Calu3 (cell line): Measurements from ENCODE around the gene MYOCD. TPM values are rescaled to one million over a fixed set of nuclear protein-coding genes. Genes with fewer than 3 reads are reported as not detected.

Experiments
- Bru-seq: library from RNA; stranded (reverse); fragments of 400-500 nt; gene quantifications from one replicate; lab custom pipeline; 2021; lab: Mats Ljungman, UMichigan
- BruChase-seq, 2 experiments: library from RNA; stranded (reverse); fragments of 400-500 nt; gene quantifications; one replicate each; lab custom pipeline; 2021; lab: Mats Ljungman, UMichigan
- BruUV-seq: library from RNA; stranded (reverse); fragments of 400-500 nt; replicated peaks from 2 replicates; lab custom pipeline; 2021; lab: Mats Ljungman, UMichigan
- CTCF ChIA-PET: fragments of 300-600 bp; sonication (Branson Sonifier 250); formaldehyde crosslinking; loops from one replicate; lab custom pipeline; 2022; ENCODE audit warnings: antibody characterized with exemption; lab: Charles Lee
- DNase-seq: peaks from one replicate; pipeline ENCODE4 v3.0.0; 2022
- H3K27ac Mint-ChIP-seq: one replicate; pipeline ENCODE4 v1.8.0; 2022; ENCODE audit warnings: mixed read lengths; ENCODE audit not compliant: unreplicated experiment
- H3K27me3 Mint-ChIP-seq: one replicate; pipeline ENCODE4 v1.8.0; 2022; ENCODE audit warnings: mixed read lengths; ENCODE audit not compliant: unreplicated experiment
- H3K36me3 Mint-ChIP-seq: one replicate; pipeline ENCODE4 v1.8.0; 2022; ENCODE audit warnings: mild to moderate bottlenecking, moderate library complexity, mixed read lengths; ENCODE audit not compliant: insufficient read depth, unreplicated experiment
- H3K4me1 Mint-ChIP-seq: one replicate; pipeline ENCODE4 v1.8.0; 2022; ENCODE audit warnings: mild to moderate bottlenecking, low read depth, mixed read lengths; ENCODE audit not compliant: unreplicated experiment
- H3K4me3 Mint-ChIP-seq: one replicate; pipeline ENCODE4 v1.8.0; 2022; ENCODE audit warnings: mild to moderate bottlenecking, low read depth, moderate library complexity, mixed read lengths; ENCODE audit not compliant: unreplicated experiment
- H3K9me3 Mint-ChIP-seq: one replicate; pipeline ENCODE4 v1.8.0; 2022; ENCODE audit warnings: low read depth, mixed read lengths; ENCODE audit not compliant: unreplicated experiment
- intact Hi-C: fragments of 100-400 bp; cut with micrococcal nuclease; formaldehyde crosslinking; loops from one replicate; pipeline ENCODE4 v1.10.0; 2022; ENCODE audit not compliant: unreplicated experiment
- long read RNA-seq: library from polyadenylated mRNA; stranded (forward); transcript quantifications from one replicate; pipeline ENCODE4 v2.0.0, GENCODE V29; 2022
- total RNA-seq: library from RNA; stranded (reverse); gene quantifications from 2 replicates; pipeline ENCODE4 v1.2.3, GENCODE V29; 2022
- TF ChIP-seq, protein P1 (sequence below): fragments of 200-600 bp; IDR thresholded peaks from one replicate; pipeline ENCODE4 v1.8.0; 2022; ENCODE audit warnings: antibody characterized with exemption; ENCODE audit not compliant: unreplicated experiment

Gene MYOCD, protein sequence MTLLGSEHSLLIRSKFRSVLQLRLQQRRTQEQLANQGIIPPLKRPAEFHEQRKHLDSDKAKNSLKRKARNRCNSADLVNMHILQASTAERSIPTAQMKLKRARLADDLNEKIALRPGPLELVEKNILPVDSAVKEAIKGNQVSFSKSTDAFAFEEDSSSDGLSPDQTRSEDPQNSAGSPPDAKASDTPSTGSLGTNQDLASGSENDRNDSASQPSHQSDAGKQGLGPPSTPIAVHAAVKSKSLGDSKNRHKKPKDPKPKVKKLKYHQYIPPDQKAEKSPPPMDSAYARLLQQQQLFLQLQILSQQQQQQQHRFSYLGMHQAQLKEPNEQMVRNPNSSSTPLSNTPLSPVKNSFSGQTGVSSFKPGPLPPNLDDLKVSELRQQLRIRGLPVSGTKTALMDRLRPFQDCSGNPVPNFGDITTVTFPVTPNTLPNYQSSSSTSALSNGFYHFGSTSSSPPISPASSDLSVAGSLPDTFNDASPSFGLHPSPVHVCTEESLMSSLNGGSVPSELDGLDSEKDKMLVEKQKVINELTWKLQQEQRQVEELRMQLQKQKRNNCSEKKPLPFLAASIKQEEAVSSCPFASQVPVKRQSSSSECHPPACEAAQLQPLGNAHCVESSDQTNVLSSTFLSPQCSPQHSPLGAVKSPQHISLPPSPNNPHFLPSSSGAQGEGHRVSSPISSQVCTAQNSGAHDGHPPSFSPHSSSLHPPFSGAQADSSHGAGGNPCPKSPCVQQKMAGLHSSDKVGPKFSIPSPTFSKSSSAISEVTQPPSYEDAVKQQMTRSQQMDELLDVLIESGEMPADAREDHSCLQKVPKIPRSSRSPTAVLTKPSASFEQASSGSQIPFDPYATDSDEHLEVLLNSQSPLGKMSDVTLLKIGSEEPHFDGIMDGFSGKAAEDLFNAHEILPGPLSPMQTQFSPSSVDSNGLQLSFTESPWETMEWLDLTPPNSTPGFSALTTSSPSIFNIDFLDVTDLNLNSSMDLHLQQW
- total RNA-seq (0.10 TPM in 1 of 2 replicates, not detected in the other), Bru-seq, nascent RNA (percentile 6 among the genes with signal in this experiment), BruChase-seq, experiment 1, labeled RNA remaining after a 6-hour chase (percentile 5 among the genes with signal in this experiment), BruChase-seq, experiment 2, labeled RNA remaining after a 2-hour chase (percentile 6 among the genes with signal in this experiment)
- long read RNA-seq, partial matches to known transcripts: 1 of 1 reads
- long read RNA-seq, other reads (novel, unspliced or antisense): 0 of 1 reads

DNA sequence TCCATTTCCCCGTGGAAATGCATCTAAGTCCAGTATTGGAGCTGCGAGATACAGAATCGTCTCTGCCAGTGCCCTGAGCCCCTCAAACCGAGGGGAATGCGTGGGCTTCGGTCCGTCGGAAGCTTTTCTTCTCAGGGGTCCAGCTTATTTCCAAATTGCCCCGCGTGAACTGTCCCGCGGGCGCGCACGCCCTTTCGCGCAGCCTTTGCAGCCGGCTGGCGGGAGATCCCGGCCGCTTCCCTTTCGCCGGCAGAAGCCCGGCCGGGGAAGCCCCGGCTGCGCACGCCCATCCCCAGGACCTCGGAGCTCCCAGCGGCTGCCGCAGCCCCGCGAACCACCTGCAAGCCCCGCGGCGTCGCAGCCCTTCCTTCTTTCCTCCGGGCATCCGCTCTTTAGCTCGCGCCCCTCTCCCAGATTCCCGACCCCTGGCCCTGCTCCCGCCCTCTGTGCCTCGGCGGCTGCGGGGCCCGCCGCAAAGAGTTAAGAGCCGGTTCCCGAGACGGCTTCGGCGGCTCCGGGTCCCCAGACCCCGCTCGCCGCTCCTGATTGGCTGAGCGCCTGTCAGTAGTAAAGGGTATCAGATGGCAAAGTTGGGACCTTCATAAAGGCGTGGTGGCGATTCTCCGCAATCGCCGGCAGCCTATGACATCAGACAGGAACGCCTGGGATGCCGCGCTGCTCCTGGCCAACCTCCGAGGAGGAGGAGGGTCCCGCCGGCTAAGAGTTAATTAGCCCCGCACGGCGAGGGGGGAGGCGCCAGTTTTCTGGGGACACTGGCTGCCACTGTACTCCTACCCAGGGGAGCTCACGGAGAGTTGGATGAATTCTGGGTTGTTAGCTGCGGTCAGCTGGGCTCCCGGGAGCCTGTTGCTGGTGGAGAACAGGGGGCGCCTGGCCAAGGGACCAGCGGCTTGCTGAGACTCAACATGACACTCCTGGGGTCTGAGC lies at the start of gene MYOCD:
Gene MYOCD (plus strand): TSS at position 628 of the 948 bp plus-strand sequence. CDS start 299 bp downstream, at position 927.
- Mint-ChIP-seq H3K4me1 (no peaks in the 10 kb centered on the region), H3K9me3 (no peaks in the 10 kb centered on the region), H3K27ac (no peak within 1 kb of the TSS), H3K27me3 (peaks cover 39% of the 10 kb centered on the region), H3K36me3 (no peaks in the 10 kb centered on the region), H3K4me3 (peak within 1 kb of the TSS; percentile 73)
- CTCF ChIA-PET: interaction anchor here (0.6 to 1.3 kb wide), 3 partner anchors 75 to 122 kb away, joined by 3 to 5 read pairs (median 4); no protein-coding TSS in a partner anchor
- intact Hi-C loops: loop anchor here (2.0 to 10.0 kb wide), 3 partner anchors 121 to 485 kb away; no protein-coding TSS in a partner anchor
- DNase-seq: peak; percentile 18
- TF ChIP-seq, protein P1, sequence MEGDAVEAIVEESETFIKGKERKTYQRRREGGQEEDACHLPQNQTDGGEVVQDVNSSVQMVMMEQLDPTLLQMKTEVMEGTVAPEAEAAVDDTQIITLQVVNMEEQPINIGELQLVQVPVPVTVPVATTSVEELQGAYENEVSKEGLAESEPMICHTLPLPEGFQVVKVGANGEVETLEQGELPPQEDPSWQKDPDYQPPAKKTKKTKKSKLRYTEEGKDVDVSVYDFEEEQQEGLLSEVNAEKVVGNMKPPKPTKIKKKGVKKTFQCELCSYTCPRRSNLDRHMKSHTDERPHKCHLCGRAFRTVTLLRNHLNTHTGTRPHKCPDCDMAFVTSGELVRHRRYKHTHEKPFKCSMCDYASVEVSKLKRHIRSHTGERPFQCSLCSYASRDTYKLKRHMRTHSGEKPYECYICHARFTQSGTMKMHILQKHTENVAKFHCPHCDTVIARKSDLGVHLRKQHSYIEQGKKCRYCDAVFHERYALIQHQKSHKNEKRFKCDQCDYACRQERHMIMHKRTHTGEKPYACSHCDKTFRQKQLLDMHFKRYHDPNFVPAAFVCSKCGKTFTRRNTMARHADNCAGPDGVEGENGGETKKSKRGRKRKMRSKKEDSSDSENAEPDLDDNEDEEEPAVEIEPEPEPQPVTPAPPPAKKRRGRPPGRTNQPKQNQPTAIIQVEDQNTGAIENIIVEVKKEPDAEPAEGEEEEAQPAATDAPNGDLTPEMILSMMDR: no peak
- BruUV-seq: no TSS peak

DNA sequence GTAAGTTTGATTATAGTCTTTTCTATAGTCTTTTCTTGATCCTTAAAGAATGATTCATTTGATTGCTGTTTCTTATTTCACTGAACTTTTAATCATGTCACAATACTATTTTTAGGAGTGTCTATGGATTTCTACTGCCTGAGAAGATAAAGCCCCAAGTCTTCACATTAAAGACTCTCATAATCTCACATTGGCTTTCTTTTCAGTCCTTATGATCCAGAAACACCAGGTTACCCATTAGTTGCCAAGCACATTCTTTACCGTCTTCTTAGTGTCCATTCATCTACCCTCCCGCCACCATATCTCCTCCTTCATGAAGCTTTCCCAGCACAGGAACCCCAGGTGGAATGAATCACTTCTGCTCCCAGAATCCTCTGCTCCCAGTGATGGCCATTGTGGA lies 49.5 kb upstream of the MYOCD start:
- Mint-ChIP-seq H3K36me3 (no peaks in the 10 kb centered on the region), H3K4me1 (peaks cover 9% of the 10 kb centered on the region), H3K9me3 (no peaks in the 10 kb centered on the region), H3K27me3 (no peaks in the 10 kb centered on the region), H3K4me3 (no peak overlapping the region), H3K27ac (no peak overlapping the region)
- intact Hi-C loops: no loop called here
- no peak for DNase-seq
- no TSS peak for BruUV-seq
- TF ChIP-seq, protein P1: no peak
- CTCF ChIA-PET: no interaction called here

DNA sequence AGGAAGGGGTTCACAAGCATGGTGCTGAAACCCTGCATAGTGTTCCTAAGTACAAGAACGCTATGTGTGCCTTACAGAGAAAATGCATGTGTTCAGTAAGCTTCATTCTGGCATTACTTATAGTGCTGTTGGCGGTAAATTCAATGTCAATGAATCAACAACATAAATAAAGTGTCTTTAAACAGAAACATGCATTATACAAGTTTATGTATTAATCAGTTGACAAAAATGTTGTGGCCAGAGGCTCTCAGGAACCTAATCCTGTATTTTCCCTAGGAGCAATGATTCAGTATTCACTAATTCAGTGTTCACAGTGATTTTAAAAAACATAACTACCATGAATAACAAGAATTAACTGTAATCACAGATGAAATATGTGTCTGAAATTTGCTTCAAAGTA lies 47.1 kb upstream of the MYOCD start:
- H3K4me3 Mint-ChIP-seq: no peak overlapping the region
- CTCF ChIA-PET: no interaction called here
- DNase-seq: no peak

More for the DNA sequence above, 47.1 kb upstream of the MYOCD start:
- no peaks in the 10 kb centered on the region for H3K9me3 Mint-ChIP-seq
- H3K4me1 Mint-ChIP-seq: peaks cover 7% of the 10 kb centered on the region
- TF ChIP-seq, protein P1: no peak
- no peak overlapping the region for H3K27ac Mint-ChIP-seq
- intact Hi-C loops: no loop called here
- BruUV-seq: no TSS peak
- H3K27me3 Mint-ChIP-seq: no peaks in the 10 kb centered on the region
- no peaks in the 10 kb centered on the region for H3K36me3 Mint-ChIP-seq
